Body of pancreas (tissue), 4 donors: ENCODE data around the gene PGLYRP4. TPM values are rescaled to one million over a fixed set of nuclear protein-coding genes. Genes with fewer than 3 reads are reported as not detected.

Source experiments
- ATAC-seq: fragments of 150-250 bp; one replicate; pipeline ENCODE4 v1.9.1; 2016
- DNase-seq, 4 donors: peaks; one replicate each; pipeline ENCODE4 v3.0.0-alpha.2; 2019
- H3K27ac ChIP-seq, 4 donors: fragments of 200-600 bp; sonication (generic); 1 replicate in 3 of 4; 2 replicates in 1 of 4; pipeline versions ENCODE4 v1.5.1 to v1.6.1; 2016 to 2019; ENCODE audit warnings: mild to moderate bottlenecking in 1 of 4, mixed read lengths in 1 of 4, moderate library complexity in 1 of 4
- H3K27me3 ChIP-seq, 2 donors: fragments of 200-600 bp; sonication (generic); one replicate each; pipeline ENCODE4 v1.6.0; 2016; ENCODE audit warnings: mild to moderate bottlenecking in 1 of 2
- H3K36me3 ChIP-seq, 2 donors: fragments of 200-600 bp; sonication (generic); replicated peaks in 1 of 2; 2 replicates each; pipeline ENCODE4 v1.5.1; 2016; ENCODE audit warnings: low read depth in 2 of 2; ENCODE audit not compliant: insufficient read depth in 1 of 2
- H3K4me1 ChIP-seq: fragments of 200-600 bp; sonication (generic); one replicate; pipeline ENCODE4 v1.6.0; 2016
- H3K4me3 ChIP-seq, 2 donors: fragments of 200-600 bp; sonication (generic); 1 replicate in 1 of 2; 2 replicates in 1 of 2; pipeline ENCODE4 v1.5.1; 2016 to 2019
- H3K9me3 ChIP-seq, 3 donors: fragments of 200-600 bp; sonication (generic); 1 replicate in 2 of 3; 2 replicates in 1 of 3; pipeline ENCODE4 v1.5.1; 2016
- POLR2A ChIP-seq, 3 donors: fragments of 450-650 bp; IDR thresholded peaks; one replicate each; pipeline ENCODE4 v1.6.1; 2016; ENCODE audit warnings: antibody characterized with exemption in 3 of 3, mild to moderate bottlenecking in 2 of 3
- WGBS, 2 donors: methylation state at CpG; one replicate each; pipeline ENCODE4 v1.1.5; 2017; 5-methylcytosine and 5-hydroxymethylcytosine counted together
- intact Hi-C: fragments of 100-400 bp; cut with DNase I; formaldehyde crosslinking; loops from one replicate; pipeline ENCODE4 v1.15.1; 2023
- total RNA-seq, 2 donors: library from RNA; depleted of rRNA; stranded (reverse); fragments of >200 nt; gene quantifications; one replicate each; pipeline ENCODE4 v1.1.0, GENCODE V29; 2016
- TF ChIP-seq, protein P1 (sequence below), 7 experiments: fragments of 450-650 bp in 4 of 7; fragments of 200-600 bp in 3 of 7; sonication (generic) in 3 of 7; IDR thresholded peaks; one replicate each; pipeline ENCODE4 v1.5.1; 2016 to 2019; ENCODE audit warnings: antibody characterized with exemption in 7 of 7

Gene PGLYRP4
- total RNA-seq, 2 donors from 2014 or later: not detected

DNA sequence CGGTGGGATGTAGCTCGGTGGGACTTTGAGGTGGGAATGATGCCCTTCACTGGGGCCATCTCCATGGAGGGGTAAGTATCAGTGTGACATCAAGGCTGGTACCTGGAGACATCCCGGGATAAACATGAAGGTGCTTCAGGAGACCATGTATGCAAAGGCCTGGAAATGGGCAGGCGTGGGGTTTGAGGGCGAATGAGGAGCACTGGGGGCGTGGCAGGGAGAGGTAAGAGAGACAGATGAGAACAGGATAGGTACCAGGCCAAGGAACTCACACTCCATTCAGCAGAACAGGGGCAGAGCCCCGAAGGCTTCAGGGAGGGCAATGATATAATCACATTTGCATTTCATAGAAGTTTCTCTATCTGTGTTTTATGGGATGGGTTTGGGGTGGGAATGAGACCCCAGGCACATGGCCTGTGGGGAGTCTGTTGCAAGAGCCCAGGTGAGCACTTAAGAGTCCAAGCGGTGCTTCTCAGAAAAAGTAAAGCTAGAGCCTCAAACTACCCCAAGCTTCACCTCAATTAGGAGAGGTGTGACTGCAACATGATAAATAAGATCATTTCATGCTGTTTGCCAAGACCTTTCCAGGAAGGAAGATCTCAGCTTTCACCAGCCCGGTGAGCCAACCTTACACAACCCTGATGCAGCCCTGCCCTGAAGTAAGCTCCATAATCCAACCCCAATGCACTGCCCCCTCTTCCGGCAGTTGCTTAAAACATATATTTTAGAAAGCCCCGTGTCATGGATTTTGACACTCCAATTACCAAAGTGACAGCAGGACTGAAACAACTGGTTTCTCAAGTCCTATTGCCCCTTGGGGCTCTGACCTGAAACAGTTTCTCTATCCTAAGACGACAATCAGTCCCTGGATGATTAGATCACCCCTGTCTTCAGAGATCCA lies 16.4 kb upstream of the PGLYRP4 start:
- no peaks in the 10 kb centered on the region for H3K27me3 ChIP-seq
- H3K9me3 ChIP-seq: no peaks in the 10 kb centered on the region
- 59 to 61% methylated on average over 12 of the region's 12 CpGs for WGBS, 2 donors
- no peak overlapping the region for H3K4me3 ChIP-seq
- TF ChIP-seq, protein P1, sequence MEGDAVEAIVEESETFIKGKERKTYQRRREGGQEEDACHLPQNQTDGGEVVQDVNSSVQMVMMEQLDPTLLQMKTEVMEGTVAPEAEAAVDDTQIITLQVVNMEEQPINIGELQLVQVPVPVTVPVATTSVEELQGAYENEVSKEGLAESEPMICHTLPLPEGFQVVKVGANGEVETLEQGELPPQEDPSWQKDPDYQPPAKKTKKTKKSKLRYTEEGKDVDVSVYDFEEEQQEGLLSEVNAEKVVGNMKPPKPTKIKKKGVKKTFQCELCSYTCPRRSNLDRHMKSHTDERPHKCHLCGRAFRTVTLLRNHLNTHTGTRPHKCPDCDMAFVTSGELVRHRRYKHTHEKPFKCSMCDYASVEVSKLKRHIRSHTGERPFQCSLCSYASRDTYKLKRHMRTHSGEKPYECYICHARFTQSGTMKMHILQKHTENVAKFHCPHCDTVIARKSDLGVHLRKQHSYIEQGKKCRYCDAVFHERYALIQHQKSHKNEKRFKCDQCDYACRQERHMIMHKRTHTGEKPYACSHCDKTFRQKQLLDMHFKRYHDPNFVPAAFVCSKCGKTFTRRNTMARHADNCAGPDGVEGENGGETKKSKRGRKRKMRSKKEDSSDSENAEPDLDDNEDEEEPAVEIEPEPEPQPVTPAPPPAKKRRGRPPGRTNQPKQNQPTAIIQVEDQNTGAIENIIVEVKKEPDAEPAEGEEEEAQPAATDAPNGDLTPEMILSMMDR (IDR thresholded peaks at IDR 0.05): no peak
- TF ChIP-seq POLR2A (IDR thresholded peaks at IDR 0.05): no peak
- no peaks in the 10 kb centered on the region for H3K4me1 ChIP-seq
- no peak overlapping the region for H3K27ac ChIP-seq
- intact Hi-C loops: no loop called here
- DNase-seq: no peak
- H3K36me3 ChIP-seq: no peaks in the 10 kb centered on the region
- no peak for ATAC-seq

DNA sequence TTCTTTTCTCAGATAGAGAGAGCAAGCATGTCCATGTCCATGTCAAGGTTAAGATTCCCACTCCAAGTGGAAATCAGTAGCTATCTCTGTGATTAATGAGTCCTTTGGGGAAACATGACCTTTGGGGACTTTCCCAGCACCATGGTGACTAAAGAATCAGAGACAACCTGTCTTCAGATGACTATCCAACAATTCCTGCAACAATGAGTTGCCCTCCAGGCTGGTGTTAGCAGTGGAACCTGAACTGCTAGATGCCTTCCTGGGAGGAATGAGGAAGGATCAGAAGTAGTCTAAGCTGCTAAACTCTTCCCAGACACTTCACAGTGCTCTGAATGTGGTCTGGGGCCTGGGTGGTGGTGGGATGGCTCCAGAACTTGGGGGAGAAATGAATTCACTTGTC lies 15.5 kb upstream of the PGLYRP4 start:
- Histone ChIP-seq H3K27ac (no peak overlapping the region), H3K4me1 (no peaks in the 10 kb centered on the region), H3K9me3 (no peaks in the 10 kb centered on the region), H3K36me3 (no peaks in the 10 kb centered on the region), H3K4me3 (no peak overlapping the region), H3K27me3 (no peaks in the 10 kb centered on the region)
- ATAC-seq: no peak
- intact Hi-C loops: no loop called here
- no peak for DNase-seq
- TF ChIP-seq POLR2A (IDR thresholded peaks at IDR 0.05): no peak

DNA sequence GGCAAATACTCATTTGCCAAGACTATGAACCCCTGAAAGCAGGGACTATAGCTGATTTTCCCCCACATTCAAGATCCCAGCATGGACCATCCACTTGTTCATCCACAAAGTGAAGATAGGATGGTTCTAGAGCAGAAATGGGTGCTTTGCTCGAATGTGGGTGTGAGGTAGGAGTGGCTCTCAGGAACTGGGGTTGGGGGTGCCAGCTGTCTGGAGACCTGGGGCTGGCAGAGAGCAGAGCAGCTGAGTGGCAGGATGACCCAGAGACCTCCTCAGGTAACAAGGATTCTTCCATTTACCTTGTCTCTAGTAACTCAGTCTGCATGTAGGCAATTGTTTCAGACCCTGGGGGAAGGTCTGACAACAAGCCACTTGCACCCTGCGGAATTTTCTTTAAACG lies 15.0 kb upstream of the PGLYRP4 start:
- no peak overlapping the region for H3K27ac ChIP-seq
- no peaks in the 10 kb centered on the region for H3K27me3 ChIP-seq
- H3K4me3 ChIP-seq: no peak overlapping the region
- 48 to 60% methylated on average over 3 of the region's 3 CpGs for WGBS, 2 donors
- no peaks in the 10 kb centered on the region for H3K9me3 ChIP-seq
- intact Hi-C loops: no loop called here
- no peak for DNase-seq
- TF ChIP-seq, protein P1 (IDR thresholded peaks at IDR 0.05): no peak
- TF ChIP-seq POLR2A (IDR thresholded peaks at IDR 0.05): no peak
- no peak for ATAC-seq
- no peaks in the 10 kb centered on the region for H3K4me1 ChIP-seq
- H3K36me3 ChIP-seq: no peaks in the 10 kb centered on the region

DNA sequence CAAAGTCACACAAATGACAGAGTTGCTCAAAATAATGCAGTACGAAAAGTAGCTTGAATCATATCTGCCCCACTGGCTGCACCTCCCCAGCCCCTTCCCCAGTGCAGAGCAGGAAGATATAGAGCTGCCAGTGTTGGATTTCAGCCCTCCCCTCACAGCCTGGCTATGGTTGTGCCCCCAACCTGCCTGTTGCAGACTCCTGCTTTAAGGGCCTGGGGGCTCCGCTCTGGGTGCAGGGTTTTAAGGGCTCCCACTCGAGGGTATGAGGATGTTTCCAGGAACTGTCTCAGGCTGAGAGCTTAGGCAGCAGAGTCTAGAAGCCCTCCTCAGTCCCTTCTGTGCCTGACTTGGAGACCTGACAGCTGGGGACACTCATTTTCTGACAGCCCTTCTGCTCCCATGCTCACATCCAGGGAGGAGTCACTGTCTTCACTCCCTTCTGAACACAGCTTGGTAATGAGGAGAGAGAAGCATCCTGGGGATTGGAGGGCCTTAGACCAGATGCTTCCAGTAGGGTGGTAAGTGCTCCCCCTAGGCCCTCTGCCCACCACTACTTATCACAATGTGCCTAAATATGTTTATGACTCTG lies 13.6 kb upstream of the PGLYRP4 start:
- TF ChIP-seq, protein P1 (IDR thresholded peaks at IDR 0.05): no peak
- TF ChIP-seq POLR2A (IDR thresholded peaks at IDR 0.05): no peak
- H3K27me3 ChIP-seq: no peaks in the 10 kb centered on the region
- H3K9me3 ChIP-seq: no peaks in the 10 kb centered on the region
- 84 to 93% methylated on average over 2 to 3 of the region's 3 CpGs for WGBS, 2 donors
- intact Hi-C loops: no loop called here
- no peaks in the 10 kb centered on the region for H3K36me3 ChIP-seq
- ATAC-seq (no peak), DNase-seq (no peak)
- H3K27ac ChIP-seq: no peak overlapping the region
- no peaks in the 10 kb centered on the region for H3K4me1 ChIP-seq
- no peak overlapping the region for H3K4me3 ChIP-seq

DNA sequence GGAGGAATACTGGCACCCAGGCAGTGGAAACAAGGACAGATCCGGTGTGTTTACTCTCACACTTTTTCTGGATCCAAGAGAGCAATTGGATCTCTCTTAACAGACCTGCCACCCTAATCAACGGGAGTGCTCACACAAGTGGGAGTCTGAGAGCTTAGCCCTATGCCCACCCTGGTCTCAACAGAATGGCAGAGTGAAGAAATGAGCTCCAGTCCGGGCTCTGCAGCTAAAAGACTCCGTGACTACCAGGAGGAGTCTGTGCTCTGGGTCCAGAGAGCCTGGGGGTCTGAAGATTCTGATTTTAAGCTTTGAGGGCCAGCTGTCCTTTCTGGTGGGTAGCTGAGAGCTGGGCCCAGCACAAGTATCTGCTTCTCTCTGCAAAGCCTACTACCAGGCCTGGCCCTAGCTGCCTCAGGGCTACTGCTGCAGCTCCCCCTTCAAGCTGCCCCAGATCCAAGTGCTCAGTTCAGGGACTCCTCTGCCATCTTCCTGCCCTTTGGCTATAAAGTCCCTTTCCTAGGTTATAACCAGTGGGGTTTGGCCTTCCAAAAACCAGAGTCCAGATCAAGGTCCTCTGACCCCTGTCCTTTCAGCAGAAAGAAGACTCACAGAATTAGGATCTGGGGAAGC lies 13.0 kb upstream of the PGLYRP4 start:
- H3K4me1 ChIP-seq: no peaks in the 10 kb centered on the region
- DNase-seq: no peak
- intact Hi-C loops: no loop called here
- H3K27ac ChIP-seq: no peak overlapping the region
- TF ChIP-seq, protein P1 (IDR thresholded peaks at IDR 0.05): no peak
- no peak for TF ChIP-seq POLR2A (IDR thresholded peaks at IDR 0.05)
- ATAC-seq: no peak
- H3K27me3 ChIP-seq: no peaks in the 10 kb centered on the region
- 35 to 75% methylated on average over 2 to 4 of the region's 4 CpGs for WGBS, 2 donors
- no peaks in the 10 kb centered on the region for H3K9me3 ChIP-seq
- H3K36me3 ChIP-seq: no peaks in the 10 kb centered on the region
- no peak overlapping the region for H3K4me3 ChIP-seq
